Body of pancreas (tissue), 4 donors: ENCODE measurements around the gene COL7A1. TPM values are rescaled to one million over a fixed set of nuclear protein-coding genes. Genes with fewer than 3 reads are reported as not detected.

Experiments used
- ATAC-seq: fragments of 150-250 bp; one replicate; pipeline ENCODE4 v1.9.1; 2016
- DNase-seq, 4 donors: peaks; one replicate each; pipeline ENCODE4 v3.0.0-alpha.2; 2019
- H3K27ac ChIP-seq, 4 donors: fragments of 200-600 bp; sonication (generic); 1 replicate in 3 of 4; 2 replicates in 1 of 4; pipeline versions ENCODE4 v1.5.1 to v1.6.1; 2016 to 2019; ENCODE audit warnings: mild to moderate bottlenecking in 1 of 4, mixed read lengths in 1 of 4, moderate library complexity in 1 of 4
- H3K27me3 ChIP-seq, 2 donors: fragments of 200-600 bp; sonication (generic); one replicate each; pipeline ENCODE4 v1.6.0; 2016; ENCODE audit warnings: mild to moderate bottlenecking in 1 of 2
- H3K36me3 ChIP-seq, 2 donors: fragments of 200-600 bp; sonication (generic); replicated peaks in 1 of 2; 2 replicates each; pipeline ENCODE4 v1.5.1; 2016; ENCODE audit warnings: low read depth in 2 of 2; ENCODE audit not compliant: insufficient read depth in 1 of 2
- H3K4me1 ChIP-seq: fragments of 200-600 bp; sonication (generic); one replicate; pipeline ENCODE4 v1.6.0; 2016
- H3K4me3 ChIP-seq, 2 donors: fragments of 200-600 bp; sonication (generic); 1 replicate in 1 of 2; 2 replicates in 1 of 2; pipeline ENCODE4 v1.5.1; 2016 to 2019
- H3K9me3 ChIP-seq, 3 donors: fragments of 200-600 bp; sonication (generic); 1 replicate in 2 of 3; 2 replicates in 1 of 3; pipeline ENCODE4 v1.5.1; 2016
- POLR2A ChIP-seq, 3 donors: fragments of 450-650 bp; IDR thresholded peaks; one replicate each; pipeline ENCODE4 v1.6.1; 2016; ENCODE audit warnings: antibody characterized with exemption in 3 of 3, mild to moderate bottlenecking in 2 of 3
- WGBS, 2 donors: methylation state at CpG; one replicate each; pipeline ENCODE4 v1.1.5; 2017; 5-methylcytosine and 5-hydroxymethylcytosine counted together
- intact Hi-C: fragments of 100-400 bp; cut with DNase I; formaldehyde crosslinking; loops from one replicate; pipeline ENCODE4 v1.15.1; 2023
- total RNA-seq, 2 donors: library from RNA; depleted of rRNA; stranded (reverse); fragments of >200 nt; gene quantifications; one replicate each; pipeline ENCODE4 v1.1.0, GENCODE V29; 2016
- TF ChIP-seq, protein P1 (sequence below), 7 experiments: fragments of 450-650 bp in 4 of 7; fragments of 200-600 bp in 3 of 7; sonication (generic) in 3 of 7; IDR thresholded peaks; one replicate each; pipeline ENCODE4 v1.5.1; 2016 to 2019; ENCODE audit warnings: antibody characterized with exemption in 7 of 7

COL7A1 gene
- total RNA-seq, 2 donors from 2014 or later, result 0.52 to 2.3 TPM

DNA sequence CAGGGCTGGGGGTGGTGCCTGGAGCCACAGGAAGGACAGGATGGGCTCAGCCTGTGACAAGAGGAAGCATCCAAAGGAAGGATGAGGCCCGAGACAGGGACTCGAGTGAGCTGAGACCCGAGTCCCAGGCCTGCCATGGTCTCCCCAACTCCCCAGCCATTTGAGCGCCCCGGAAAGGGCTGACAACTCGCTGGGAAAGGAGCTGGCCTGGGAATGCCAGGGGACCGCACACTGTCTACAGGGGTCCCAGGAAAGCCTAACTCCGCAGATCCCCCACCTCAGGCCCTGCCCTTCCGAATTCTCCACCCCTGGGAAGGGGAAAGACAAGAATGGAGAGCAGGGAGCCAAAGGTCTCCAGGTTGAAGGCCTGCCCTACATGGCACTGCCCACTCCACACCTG lies 70.2 kb downstream of the COL7A1 start:
- intact Hi-C loops, result no loop called here
- 84 to 88% methylated on average over 5 to 9 of the region's 9 CpGs for WGBS, 2 donors

DNA sequence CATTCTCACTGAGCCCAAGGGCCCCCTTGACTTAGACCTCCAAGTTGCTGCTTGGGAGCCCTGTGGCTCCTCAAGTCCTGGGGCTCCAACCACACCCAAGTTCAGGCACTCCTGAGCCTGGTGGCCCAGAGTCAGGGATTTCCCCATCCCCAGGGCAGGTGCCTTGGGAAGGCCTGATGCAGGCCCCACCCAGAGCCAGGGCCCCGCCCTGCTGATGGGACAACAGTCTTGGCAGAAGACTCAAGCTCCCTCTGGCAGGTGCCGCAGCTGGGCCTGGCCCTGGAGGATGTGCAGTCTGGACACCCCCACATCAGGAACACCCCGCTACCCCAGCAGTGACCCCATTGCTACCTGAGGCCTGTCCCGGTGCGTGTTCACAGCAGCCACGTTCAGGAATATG lies 73.5 kb downstream of the COL7A1 start:
- WGBS, 2 donors, result 89 to 90% methylated on average over 3 to 5 of the region's 6 CpGs

More for the DNA sequence above, 70.2 kb downstream of the COL7A1 start:
- Histone ChIP-seq H3K36me3 (no peaks in the 10 kb centered on the region), H3K27ac (no peak overlapping the region), H3K9me3 (no peaks in the 10 kb centered on the region), H3K4me1 (no peaks in the 10 kb centered on the region), H3K4me3 (no peak overlapping the region), H3K27me3 (no peaks in the 10 kb centered on the region)
- ATAC-seq (no peak), DNase-seq (no peak)
- TF ChIP-seq, protein P1, sequence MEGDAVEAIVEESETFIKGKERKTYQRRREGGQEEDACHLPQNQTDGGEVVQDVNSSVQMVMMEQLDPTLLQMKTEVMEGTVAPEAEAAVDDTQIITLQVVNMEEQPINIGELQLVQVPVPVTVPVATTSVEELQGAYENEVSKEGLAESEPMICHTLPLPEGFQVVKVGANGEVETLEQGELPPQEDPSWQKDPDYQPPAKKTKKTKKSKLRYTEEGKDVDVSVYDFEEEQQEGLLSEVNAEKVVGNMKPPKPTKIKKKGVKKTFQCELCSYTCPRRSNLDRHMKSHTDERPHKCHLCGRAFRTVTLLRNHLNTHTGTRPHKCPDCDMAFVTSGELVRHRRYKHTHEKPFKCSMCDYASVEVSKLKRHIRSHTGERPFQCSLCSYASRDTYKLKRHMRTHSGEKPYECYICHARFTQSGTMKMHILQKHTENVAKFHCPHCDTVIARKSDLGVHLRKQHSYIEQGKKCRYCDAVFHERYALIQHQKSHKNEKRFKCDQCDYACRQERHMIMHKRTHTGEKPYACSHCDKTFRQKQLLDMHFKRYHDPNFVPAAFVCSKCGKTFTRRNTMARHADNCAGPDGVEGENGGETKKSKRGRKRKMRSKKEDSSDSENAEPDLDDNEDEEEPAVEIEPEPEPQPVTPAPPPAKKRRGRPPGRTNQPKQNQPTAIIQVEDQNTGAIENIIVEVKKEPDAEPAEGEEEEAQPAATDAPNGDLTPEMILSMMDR (IDR thresholded peaks at IDR 0.05), result no peak
- no peak for TF ChIP-seq POLR2A (IDR thresholded peaks at IDR 0.05)

GRCh38 chr3:48519277-48519643 lies 75.9 kb downstream of the COL7A1 start:
- intact Hi-C loops, result no loop called here
- no peak for ATAC-seq
- Histone ChIP-seq H3K27ac (no peak overlapping the region), H3K9me3 (no peaks in the 10 kb centered on the region), H3K4me3 (no peak overlapping the region), H3K36me3 (no peaks in the 10 kb centered on the region), H3K4me1 (no peaks in the 10 kb centered on the region), H3K27me3 (no peaks in the 10 kb centered on the region)
- TF ChIP-seq, protein P1 (IDR thresholded peaks at IDR 0.05), result no peak
- TF ChIP-seq POLR2A (IDR thresholded peaks at IDR 0.05), result no peak
- no peak for DNase-seq
- 91 to 100% methylated on average over 2 to 9 of the region's 9 CpGs for WGBS, 2 donors

More for the DNA sequence above, 73.5 kb downstream of the COL7A1 start:
- Histone ChIP-seq H3K27me3 (no peaks in the 10 kb centered on the region), H3K4me1 (no peaks in the 10 kb centered on the region), H3K27ac (no peak overlapping the region), H3K4me3 (no peak overlapping the region), H3K36me3 (no peaks in the 10 kb centered on the region), H3K9me3 (no peaks in the 10 kb centered on the region)
- TF ChIP-seq, protein P1 (IDR thresholded peaks at IDR 0.05), result no peak
- TF ChIP-seq POLR2A (IDR thresholded peaks at IDR 0.05), result no peak
- intact Hi-C loops, result no loop called here
- ATAC-seq (no peak), DNase-seq (no peak)

- Histone ChIP-seq H3K27ac (no peak overlapping the region), H3K4me1 (no peaks in the 10 kb centered on the region), H3K36me3 (no peaks in the 10 kb centered on the region), H3K27me3 (no peaks in the 10 kb centered on the region), H3K9me3 (no peaks in the 10 kb centered on the region), H3K4me3 (no peak overlapping the region)
- 72 to 80% methylated on average over 5 to 12 of the region's 12 CpGs for WGBS, 2 donors
- DNase-seq (no peak), ATAC-seq (no peak)
- TF ChIP-seq, protein P1 (IDR thresholded peaks at IDR 0.05), result no peak
- no peak for TF ChIP-seq POLR2A (IDR thresholded peaks at IDR 0.05)
- intact Hi-C loops, result no loop called here
Observed at GRCh38 chr3:48518638-48519276, 76.4 kb downstream of the COL7A1 start.

DNA sequence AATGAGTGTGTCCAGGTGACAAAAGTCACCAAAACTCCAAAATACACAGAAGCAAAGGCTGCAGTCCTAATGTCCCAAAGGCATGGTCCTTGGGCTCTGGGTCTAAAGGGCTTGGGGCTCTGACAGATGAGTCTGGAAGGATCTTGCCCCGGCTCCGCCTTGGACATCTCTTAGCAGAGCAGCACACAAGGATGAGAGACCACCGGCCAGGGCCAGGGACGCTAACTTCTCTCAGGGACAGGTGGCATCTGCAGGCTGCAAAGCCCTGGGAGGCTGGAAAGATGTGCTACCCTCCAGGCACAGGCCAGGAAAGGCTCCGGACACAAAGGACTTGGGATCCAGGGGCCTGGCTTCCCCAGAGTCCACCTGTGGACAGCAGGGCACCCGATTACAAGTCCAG lies 77.1 kb downstream of the COL7A1 start:
- Histone ChIP-seq H3K27ac (no peak overlapping the region), H3K9me3 (no peaks in the 10 kb centered on the region), H3K4me3 (no peak overlapping the region), H3K4me1 (no peaks in the 10 kb centered on the region), H3K27me3 (no peaks in the 10 kb centered on the region), H3K36me3 (no peaks in the 10 kb centered on the region)
- DNase-seq, result no peak
- ATAC-seq, result no peak
- 83% methylated on average over 6 of the region's 6 CpGs; no CpG with 5 or more reads in 1 of the 2 donors for WGBS, 2 donors
- intact Hi-C loops, result no loop called here
- TF ChIP-seq, protein P1 (IDR thresholded peaks at IDR 0.05), result no peak
- no peak for TF ChIP-seq POLR2A (IDR thresholded peaks at IDR 0.05)
